ENCODE data around the gene UNC50.
"Not testable (repeated sequence)": the region's sequence is repeated elsewhere in the genome, so short reads cannot be mapped to it uniquely, and the experiment has no call there.

The UNC50 gene

GRCh38 chr2:98608962-98609604, 694 bp downstream of the UNC50 start:
- peak; percentile 31 for DNase-seq (ENCODE audit: low read depth)

GRCh38 chr2:98614024-98614739, 5.8 kb downstream of the UNC50 start:
- no peak for DNase-seq (ENCODE audit: low read depth)

GRCh38 chr2:98615481-98615880, 7.1 kb downstream of the UNC50 start:
- no peak for DNase-seq (ENCODE audit: low read depth)

- DNase-seq (ENCODE audit: low read depth): no peak
Measured at GRCh38 chr2:98617149-98617548, 8.8 kb downstream of the UNC50 start.

DNA sequence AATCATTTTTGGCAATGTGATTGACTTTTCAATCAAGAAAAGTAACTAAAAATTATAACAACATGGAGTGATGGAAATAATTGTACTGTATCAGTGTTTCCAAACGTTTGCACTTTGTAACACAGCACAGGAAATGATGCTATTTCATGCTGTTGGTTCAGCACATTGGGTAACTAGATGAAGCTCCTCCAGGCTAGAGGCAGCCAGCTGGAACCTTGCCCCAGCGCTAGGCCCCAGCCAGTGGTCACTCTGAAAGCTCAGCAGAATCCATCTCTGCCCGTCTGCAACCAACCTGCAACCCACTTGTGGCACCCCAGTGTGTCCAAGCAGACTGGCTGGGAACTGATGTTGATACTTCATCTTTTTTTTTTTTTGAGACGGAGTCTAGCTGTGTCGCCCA, 15.3 kb downstream of the UNC50 start:
- no peak for DNase-seq (ENCODE audit: low read depth)

DNA sequence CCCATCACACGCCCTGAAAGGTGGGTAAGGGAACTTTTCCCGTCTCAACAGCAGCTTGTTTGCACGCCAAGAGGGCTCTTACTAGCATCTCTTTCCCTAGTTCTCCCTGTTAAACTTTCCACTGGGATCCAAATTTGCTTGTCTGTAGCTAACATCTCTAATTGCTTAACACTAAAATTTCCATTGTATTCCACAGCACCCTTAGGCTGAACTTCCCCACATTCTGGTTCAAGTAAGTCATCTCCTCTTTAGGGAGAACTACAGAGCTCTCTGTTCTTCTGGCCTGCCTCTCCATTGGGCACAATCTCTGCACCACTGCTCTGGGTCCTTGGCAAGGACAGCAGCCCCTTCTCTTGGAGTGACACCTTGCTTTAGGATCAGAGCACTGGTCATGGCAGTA, 24.0 kb downstream of the UNC50 start:
- no peak for DNase-seq (ENCODE audit: low read depth)

DNA sequence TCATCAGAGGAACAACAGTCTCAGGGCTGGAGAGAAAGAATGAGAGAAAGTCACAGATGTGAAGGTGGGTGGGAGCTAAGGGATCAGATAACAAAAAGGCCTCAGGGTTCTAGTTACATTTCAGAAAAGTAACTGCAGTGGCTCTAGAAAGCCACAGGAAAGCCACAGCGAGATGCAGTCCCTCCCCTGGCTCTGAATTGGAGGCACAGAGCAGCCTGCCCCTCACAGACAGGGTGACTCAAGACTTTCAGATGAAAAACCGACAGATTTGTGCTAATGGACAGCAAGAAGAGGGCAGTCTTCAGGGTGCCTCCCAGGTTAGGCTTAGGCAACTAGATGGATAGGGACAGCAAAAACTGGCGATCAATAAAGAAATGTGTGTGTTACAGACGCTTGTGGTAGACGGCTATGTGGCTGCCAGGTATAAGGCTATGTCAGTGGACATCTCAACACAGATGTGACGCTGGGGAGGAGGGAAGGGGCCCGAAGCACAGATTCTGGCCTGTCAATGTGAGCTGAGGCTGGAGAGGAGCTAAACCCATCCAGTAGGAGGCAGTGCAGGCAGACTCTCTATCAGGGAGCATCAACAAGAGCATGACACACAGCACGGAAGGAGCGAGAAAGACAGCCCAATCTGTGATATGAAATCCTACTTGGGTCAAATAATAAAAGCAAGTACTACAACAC, 26.2 kb downstream of the UNC50 start:
- DNase-seq (ENCODE audit: low read depth): no peak

GRCh38 chr2:98637401-98638147, 29.2 kb downstream of the UNC50 start:
- no peak for DNase-seq (ENCODE audit: low read depth)

GRCh38 chr2:98643496-98644100, 35.2 kb downstream of the UNC50 start:
- no peak for DNase-seq (ENCODE audit: low read depth)

- DNase-seq (ENCODE audit: low read depth): peak; percentile 94
Measured at GRCh38 chr2:98647636-98648035, 39.2 kb downstream of the UNC50 start.

- no peak for DNase-seq (ENCODE audit: low read depth)
Measured at GRCh38 chr2:98648451-98648850, 40.1 kb downstream of the UNC50 start.

DNA sequence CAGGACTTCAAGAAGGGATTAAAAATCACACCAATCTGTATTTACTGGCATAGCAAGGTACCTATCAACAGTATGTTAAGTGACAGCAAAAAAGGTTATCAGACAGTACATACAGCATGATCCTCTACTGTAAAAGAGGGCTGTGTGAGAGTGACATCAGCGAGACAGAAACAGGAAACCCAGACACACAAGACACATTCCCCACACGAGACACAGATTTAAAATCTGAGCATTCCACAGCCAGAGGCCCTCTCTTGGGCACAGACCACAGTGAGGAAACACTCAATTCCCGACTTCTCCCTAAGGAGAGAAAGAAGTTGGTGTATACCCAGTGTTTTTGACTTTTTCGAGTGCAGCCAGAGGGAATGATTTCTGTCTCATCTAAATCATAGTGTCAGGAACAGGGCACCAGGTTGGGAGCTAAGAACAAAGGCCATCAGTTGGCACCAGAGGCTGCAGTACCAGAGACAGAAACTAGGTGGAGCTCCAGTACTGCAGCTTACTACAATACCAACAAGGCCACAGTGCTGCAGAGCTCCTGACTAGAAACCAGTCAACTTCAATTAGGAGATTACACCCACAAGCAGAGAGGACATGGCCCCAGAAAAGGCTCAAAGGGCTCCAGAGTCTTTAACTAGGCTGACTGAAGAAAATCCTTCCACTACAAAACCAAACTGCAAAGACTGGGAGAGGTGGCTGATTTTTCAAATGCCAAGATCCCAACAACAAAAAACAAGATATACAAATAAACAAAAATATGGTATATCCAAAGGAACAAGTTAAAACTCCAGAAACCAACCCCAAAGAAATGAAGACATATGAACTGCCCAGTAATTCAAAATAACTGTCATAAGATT, 41.0 kb downstream of the UNC50 start:
- peak; percentile 95 for DNase-seq (ENCODE audit: low read depth)

DNA sequence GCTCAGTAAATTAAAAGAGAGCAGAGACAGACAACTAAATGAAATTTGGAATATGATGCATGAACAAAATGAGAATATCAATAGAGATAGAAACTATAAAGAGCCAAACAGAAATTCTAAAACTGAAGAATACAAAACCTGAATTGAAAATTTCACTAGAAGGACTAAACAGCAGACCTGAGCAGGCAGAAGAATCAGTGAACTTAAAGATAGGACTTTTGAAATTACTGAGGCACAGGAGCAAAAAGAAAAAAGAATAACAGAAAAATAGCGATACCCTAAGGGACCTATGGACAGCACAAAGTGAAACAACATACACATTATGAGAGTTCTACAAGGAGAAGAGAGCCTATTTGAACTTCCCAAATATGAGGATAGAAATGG, 41.6 kb downstream of the UNC50 start:
- no peak for DNase-seq (ENCODE audit: low read depth)

- no peak for DNase-seq (ENCODE audit: low read depth)
Measured at GRCh38 chr2:98650998-98651397, 42.6 kb downstream of the UNC50 start.

- no peak for DNase-seq (ENCODE audit: low read depth)
Measured at GRCh38 chr2:98654699-98655495, 46.5 kb downstream of the UNC50 start.

GRCh38 chr2:98656800-98657199, 48.4 kb downstream of the UNC50 start:
- no peak for DNase-seq (ENCODE audit: low read depth)

GRCh38 chr2:98658816-98659490, 50.6 kb downstream of the UNC50 start:
- DNase-seq (ENCODE audit: low read depth): no peak

- not testable (repeated sequence) for DNase-seq (ENCODE audit: low read depth)
Measured at GRCh38 chr2:98659491-98659840, 51.1 kb downstream of the UNC50 start.

GRCh38 chr2:98663511-98664090, 55.2 kb downstream of the UNC50 start:
- no peak for DNase-seq (ENCODE audit: low read depth)
